Neural crest cell (in vitro differentiated cells): Measurements from ENCODE around the gene SPAG16. TPM values are rescaled to one million over a fixed set of nuclear protein-coding genes. Genes with fewer than 3 reads are reported as not detected.

Source experiments
- DNase-seq: peaks from one replicate; pipeline ENCODE4 v3.0.0; 2021; ENCODE audit warnings: low read depth, mixed read lengths, low spot score
- H3K27ac Mint-ChIP-seq: one replicate; pipeline ENCODE4 v1.8.0; 2021; ENCODE audit warnings: mild to moderate bottlenecking, mixed read lengths; ENCODE audit not compliant: unreplicated experiment
- H3K27me3 Mint-ChIP-seq: 2 replicates; pipeline ENCODE4 v1.8.0; 2021; ENCODE audit warnings: low read depth, mild to moderate bottlenecking, mixed read lengths
- H3K36me3 Mint-ChIP-seq: 2 replicates; pipeline ENCODE4 v1.8.0; 2021; ENCODE audit warnings: low read depth, mild to moderate bottlenecking, mixed read lengths
- H3K4me1 Mint-ChIP-seq: 2 replicates; pipeline ENCODE4 v1.8.0; 2021; ENCODE audit warnings: mixed read lengths
- H3K4me3 Mint-ChIP-seq: one replicate; pipeline ENCODE4 v1.8.0; 2021; ENCODE audit warnings: mild to moderate bottlenecking, mixed read lengths
- H3K9me3 Mint-ChIP-seq: 2 replicates; pipeline ENCODE4 v1.8.0; 2021; ENCODE audit warnings: mixed read lengths
- total RNA-seq: library from RNA; stranded (reverse); gene quantifications from 2 replicates; pipeline ENCODE4 v1.2.1, GENCODE V29; 2021
- TF ChIP-seq, protein P1 (sequence below): fragments of 200-600 bp; sonication (generic); conservative IDR thresholded peaks from 2 replicates; pipeline ENCODE4 v1.5.0; 2021; ENCODE audit warnings: antibody characterized with exemption, mild to moderate bottlenecking

The SPAG16 gene
- total RNA-seq, 1 donor from 2014 or later, result 29.0 TPM

GRCh38 chr2:214128040-214128439, 843.8 kb downstream of the SPAG16 start:
- DNase-seq, result no peak
- Mint-ChIP-seq H3K4me1 (peaks cover 19% of the 10 kb centered on the region), H3K36me3 (no peaks in the 10 kb centered on the region), H3K27me3 (no peaks in the 10 kb centered on the region), H3K9me3 (no peaks in the 10 kb centered on the region), H3K27ac (no peak overlapping the region), H3K4me3 (no peak overlapping the region)
- TF ChIP-seq, protein P1, sequence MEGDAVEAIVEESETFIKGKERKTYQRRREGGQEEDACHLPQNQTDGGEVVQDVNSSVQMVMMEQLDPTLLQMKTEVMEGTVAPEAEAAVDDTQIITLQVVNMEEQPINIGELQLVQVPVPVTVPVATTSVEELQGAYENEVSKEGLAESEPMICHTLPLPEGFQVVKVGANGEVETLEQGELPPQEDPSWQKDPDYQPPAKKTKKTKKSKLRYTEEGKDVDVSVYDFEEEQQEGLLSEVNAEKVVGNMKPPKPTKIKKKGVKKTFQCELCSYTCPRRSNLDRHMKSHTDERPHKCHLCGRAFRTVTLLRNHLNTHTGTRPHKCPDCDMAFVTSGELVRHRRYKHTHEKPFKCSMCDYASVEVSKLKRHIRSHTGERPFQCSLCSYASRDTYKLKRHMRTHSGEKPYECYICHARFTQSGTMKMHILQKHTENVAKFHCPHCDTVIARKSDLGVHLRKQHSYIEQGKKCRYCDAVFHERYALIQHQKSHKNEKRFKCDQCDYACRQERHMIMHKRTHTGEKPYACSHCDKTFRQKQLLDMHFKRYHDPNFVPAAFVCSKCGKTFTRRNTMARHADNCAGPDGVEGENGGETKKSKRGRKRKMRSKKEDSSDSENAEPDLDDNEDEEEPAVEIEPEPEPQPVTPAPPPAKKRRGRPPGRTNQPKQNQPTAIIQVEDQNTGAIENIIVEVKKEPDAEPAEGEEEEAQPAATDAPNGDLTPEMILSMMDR, result no peak

DNA sequence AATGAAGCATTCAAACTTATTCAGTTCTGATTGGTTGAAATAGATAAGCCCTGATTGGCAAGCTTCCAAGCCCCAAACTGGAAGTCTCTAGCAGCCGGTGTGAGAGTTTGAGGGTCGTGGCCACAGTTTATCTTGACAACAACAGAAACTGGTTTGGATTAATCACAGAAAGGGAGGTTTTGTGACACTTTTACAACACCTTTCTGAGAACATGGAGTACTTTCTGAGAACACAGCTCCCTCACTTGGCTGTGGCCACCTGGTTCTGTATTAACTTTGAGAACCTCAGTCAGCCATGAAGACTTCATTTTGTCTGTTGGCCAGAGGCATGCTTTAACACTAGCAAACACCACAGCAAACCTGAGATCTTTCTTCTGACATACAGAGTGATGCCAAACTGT, 845.9 kb downstream of the SPAG16 start:
- H3K9me3 Mint-ChIP-seq, result no peaks in the 10 kb centered on the region
- no peak overlapping the region for H3K27ac Mint-ChIP-seq
- H3K4me1 Mint-ChIP-seq, result peaks cover 19% of the 10 kb centered on the region
- DNase-seq, result no peak
- TF ChIP-seq, protein P1, result no peak
- no peak overlapping the region for H3K4me3 Mint-ChIP-seq
- H3K36me3 Mint-ChIP-seq, result no peaks in the 10 kb centered on the region
- no peaks in the 10 kb centered on the region for H3K27me3 Mint-ChIP-seq

GRCh38 chr2:214135966-214136365, 851.7 kb downstream of the SPAG16 start:
- Mint-ChIP-seq H3K27me3 (no peaks in the 10 kb centered on the region), H3K4me1 (no peaks in the 10 kb centered on the region), H3K4me3 (no peak overlapping the region), H3K36me3 (no peaks in the 10 kb centered on the region), H3K27ac (no peak overlapping the region), H3K9me3 (no peaks in the 10 kb centered on the region)
- TF ChIP-seq, protein P1, result no peak
- no peak for DNase-seq

- TF ChIP-seq, protein P1, result no peak
- no peaks in the 10 kb centered on the region for H3K9me3 Mint-ChIP-seq
- H3K27ac Mint-ChIP-seq, result no peak overlapping the region
- DNase-seq, result no peak
- no peaks in the 10 kb centered on the region for H3K4me1 Mint-ChIP-seq
- no peak overlapping the region for H3K4me3 Mint-ChIP-seq
- no peaks in the 10 kb centered on the region for H3K36me3 Mint-ChIP-seq
- H3K27me3 Mint-ChIP-seq, result no peaks in the 10 kb centered on the region
These were observed 854.5 kb downstream of the SPAG16 start for GRCh38 chr2:214138779-214139178.

GRCh38 chr2:214139630-214140284, 855.5 kb downstream of the SPAG16 start:
- H3K4me3 Mint-ChIP-seq, result no peak overlapping the region
- H3K9me3 Mint-ChIP-seq, result no peaks in the 10 kb centered on the region
- TF ChIP-seq, protein P1, result no peak
- no peak for DNase-seq
- H3K36me3 Mint-ChIP-seq, result no peaks in the 10 kb centered on the region
- no peaks in the 10 kb centered on the region for H3K27me3 Mint-ChIP-seq
- no peak overlapping the region for H3K27ac Mint-ChIP-seq
- no peaks in the 10 kb centered on the region for H3K4me1 Mint-ChIP-seq
